ENCODE measurements around the gene SCN4B.
"Not testable (repeated sequence)": the region's sequence is repeated elsewhere in the genome, so short reads cannot be mapped to it uniquely, and the experiment has no call there.

SCN4B gene

DNA sequence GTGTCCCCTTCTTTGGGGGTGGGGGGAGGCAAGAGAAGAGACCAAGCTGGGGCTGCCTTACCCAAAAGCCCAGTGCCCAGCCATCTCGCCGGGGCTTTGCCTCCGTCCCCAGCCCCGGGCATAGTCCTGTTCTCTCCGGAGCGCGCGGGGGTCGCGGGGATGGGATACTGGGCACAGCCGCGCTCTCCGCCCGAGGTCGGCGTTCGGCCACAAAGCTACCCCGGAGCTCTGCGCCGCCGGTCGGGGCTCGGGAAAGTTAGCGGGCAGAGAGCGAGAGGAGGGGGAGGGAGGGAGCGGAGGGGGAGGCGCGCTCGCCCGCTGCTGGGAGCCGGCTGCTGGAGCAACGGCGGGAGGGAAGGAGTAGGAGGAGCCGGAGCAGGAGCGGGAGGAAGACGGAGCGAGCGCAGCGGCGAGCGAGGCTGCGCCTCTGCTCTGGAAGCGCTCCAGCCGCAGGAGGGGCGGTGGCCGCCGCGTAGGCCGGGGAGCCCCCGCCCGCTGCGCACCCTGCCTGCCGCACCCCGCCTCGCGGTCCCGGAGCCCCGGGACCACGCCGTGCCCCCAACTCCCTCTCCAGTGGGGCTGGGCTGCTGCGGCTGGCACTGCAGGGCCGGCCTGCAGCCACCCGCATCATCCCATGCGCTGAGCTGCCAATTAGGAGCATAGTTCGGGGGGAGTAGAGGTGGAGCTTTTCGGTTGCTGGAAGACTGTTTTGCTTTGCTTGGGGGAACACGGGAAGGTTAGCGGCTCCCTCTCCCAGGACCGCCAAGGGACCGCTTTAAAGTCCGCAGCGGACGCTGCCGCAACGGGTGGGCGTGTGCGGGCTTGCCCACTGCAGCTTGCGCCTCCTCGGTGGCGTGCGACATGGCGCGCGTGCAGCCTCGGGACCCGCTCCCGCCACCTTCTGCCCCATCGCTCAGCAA is at the start of gene SCN4B:
SCN4B (minus strand) TSS at position 272 of the 920 bp plus-strand sequence; CDS start at position 122, 150 bp downstream.
- peak; percentile 24 to 34 for DNase-seq

DNA sequence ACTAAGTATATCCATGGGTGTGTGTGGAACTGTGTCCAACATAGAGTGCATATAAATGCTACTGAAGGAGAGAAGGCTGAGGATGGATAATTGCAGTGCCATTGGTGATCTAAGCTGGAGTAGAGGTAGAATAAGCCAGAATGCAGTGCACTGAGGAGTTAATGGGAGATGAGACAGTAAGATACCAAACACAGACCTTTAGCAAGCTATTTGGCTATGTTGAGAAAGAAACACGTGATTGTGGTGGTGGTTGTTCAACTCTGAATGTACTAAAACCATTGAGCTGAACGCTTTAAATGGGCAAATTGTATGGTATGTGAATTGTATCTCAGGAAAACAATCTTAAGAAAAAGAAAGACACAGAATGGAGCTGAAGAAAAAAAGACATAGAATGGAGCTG is 49.3 kb upstream of the SCN4B start:
- DNase-seq: no peak

- peak; percentile 53 to 71 for DNase-seq
Observed at GRCh38 chr11:118200901-118201680, 48.5 kb upstream of the SCN4B start.

- DNase-seq: peak in 1 of 2 experiments; percentile 19
Observed at GRCh38 chr11:118200497-118200896, 47.9 kb upstream of the SCN4B start.

- no peak for DNase-seq
Observed at GRCh38 chr11:118199135-118199534, 46.5 kb upstream of the SCN4B start.

- peak; percentile 89 to 91 for DNase-seq
Observed at GRCh38 chr11:118198370-118198769, 45.7 kb upstream of the SCN4B start.

DNA sequence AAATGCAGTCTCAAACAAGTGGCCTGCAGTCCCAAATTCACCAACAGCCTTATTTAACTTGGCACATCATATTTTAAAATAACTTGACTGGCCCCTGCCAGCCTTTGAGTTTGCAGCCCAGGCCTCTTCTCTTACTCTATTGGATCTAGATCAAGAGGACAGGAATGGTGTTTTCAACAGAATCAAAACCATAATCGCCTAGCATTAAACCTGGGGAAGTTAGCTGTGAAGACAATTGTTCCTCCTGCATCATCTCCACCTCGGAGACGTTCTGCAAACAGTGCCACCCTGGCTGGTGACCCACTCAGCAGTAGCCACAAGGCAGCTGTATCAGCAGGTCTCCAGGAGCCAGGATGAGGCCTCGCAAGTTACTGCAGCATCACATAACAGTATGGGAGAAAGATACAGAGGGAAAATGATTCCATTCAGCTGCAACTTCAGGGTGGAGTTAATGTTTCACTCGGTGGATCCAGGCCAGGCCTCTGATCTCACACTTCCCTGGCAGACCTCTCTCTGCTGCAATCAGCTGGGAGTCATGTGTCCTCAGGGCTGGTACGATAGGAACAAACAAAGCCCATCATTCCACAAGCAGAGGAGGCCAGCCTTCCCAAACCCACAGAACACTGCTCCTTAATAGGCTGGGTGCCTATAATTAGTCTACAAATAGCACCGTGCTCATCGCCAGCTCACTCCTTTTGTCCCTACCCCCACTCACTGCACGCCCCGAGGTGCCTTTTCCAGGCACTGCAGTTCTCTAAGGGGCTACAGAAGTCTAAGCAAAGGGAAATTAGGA is 42.4 kb upstream of the SCN4B start:
- no peak for DNase-seq

- DNase-seq: no peak
Observed at GRCh38 chr11:118193910-118194566, 41.4 kb upstream of the SCN4B start.

DNA sequence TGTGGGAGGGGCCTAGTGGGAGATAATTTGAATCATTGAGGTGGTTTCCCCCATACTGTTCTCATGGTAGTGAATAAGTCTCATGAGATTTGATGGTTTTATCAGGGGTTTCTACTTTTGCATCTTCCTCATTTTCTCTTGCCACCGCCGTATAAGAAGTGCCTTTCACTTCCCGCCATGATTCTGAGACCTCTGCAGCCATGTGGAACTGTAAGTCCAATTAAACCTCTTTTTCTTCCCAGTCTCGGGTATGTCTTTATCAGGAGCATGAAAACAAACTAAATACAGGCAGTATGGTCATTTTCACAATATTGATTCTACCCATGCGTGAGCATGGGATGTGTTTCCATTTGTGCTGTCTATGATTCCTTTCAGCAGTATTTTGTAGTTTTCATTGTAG is 40.2 kb upstream of the SCN4B start:
- not testable (repeated sequence) for DNase-seq

DNA sequence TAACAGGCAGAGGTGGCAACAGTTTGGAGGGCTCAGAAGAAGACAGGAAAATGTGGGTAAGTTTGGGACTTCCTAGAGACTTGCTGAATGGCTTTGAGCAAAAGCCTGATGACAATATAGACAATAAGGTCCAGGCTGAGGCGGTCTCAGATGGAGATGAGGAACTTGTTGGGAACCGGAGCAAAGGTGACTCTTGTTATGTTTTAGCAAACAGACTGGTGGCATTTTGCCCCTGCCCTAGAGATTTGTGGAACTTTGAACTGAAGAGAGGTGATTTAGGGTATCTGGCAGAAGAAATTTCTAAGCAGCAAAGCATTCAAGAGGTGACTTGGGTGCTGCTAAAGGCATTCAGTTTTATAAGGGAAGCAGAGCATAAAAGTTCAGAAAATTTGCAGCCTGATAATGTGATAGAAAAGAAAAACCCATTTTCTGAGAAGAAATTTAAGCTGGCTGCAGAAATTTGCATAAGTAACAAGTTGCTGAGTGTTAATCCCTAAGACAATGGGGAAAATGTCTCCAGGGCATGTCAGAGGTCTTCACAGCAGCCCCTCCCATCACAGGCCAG is 38.4 kb upstream of the SCN4B start:
- not testable (repeated sequence) for DNase-seq

GRCh38 chr11:118186346-118187107 is 33.9 kb upstream of the SCN4B start:
- no peak for DNase-seq

DNA sequence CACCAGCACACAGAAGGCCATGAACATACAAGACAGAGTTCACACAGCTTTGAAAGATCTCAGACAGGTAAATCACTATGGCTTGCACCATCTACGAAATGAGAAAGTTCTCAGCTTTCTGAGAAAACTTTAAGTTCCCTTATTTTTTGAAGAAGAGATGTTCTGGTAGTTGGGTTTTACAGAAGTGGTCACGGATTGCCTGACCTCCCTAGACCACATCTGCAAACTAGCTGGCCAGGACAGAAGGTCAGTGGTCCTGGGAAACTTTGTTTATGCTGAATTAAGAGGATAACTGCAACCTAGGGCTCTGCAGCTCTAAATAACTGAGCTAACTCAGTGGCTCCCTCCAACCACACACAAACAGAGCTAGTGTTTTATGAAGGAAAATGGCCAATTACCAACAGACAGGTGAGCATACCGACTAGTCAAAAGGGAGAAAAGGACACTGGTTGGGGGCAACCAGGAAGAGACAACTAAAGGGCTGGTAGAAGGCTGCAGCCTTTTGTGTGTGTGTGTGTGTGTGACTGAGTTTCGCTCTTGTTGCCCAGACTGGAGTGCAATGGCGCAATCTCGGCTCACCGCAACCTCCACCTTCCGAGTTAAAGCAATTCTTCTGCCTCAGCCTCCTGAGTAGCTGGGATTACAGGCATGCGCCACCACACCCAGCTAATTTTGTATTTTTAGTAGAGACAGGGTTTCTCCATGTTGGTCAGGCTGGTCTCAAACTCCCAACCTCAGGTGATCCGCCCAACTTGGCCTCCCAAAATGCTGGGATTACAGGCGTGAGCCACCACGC is 32.4 kb upstream of the SCN4B start:
- DNase-seq: no peak

- not testable (repeated sequence) for DNase-seq
Observed at GRCh38 chr11:118183691-118184090, 31.1 kb upstream of the SCN4B start.

DNA sequence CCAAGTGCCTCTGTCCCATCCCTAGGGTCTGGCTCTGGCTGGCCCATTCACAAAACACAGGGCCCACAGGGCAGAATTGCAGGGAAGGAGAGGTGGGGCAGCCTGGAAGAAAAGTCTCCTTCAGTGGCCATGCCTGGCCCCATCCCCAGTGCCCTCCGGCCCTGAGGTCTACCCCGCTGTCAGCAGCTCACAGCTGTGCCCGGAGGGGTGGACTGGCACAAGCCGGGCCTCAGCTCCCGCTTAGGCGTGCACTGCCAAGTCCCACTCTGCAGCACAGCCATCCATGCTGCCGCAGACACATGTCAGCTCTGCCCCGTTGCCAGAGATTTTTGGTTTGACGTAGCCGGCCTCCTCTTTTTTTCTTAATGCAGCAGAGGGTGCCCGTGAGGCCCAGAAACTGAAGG is 27.7 kb upstream of the SCN4B start:
- DNase-seq: no peak

DNA sequence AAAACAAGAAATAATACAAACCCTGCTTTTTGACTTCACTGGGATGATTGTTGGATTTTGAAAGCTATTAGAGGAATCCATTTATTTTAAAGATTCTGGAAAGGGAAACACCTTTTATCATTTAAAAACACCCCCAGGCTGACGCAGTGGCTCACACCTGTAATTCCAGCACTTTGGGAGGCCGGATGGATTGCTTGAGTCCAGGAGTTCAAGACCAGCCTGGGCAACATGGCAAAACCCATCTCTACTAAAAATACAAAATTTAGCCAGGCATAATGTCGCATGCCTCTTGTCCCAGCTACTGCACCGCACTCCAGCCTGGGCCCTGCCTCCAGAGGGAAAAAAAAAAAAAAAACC is 24.1 kb upstream of the SCN4B start:
- DNase-seq: no peak

GRCh38 chr11:118175993-118176777 is 23.6 kb upstream of the SCN4B start, which contains the start of gene SCN2B:
TSS of gene SCN2B (minus strand) at chr11:118176639. CDS start at chr11:118176431, 208 bp downstream.
- no peak for DNase-seq

DNA sequence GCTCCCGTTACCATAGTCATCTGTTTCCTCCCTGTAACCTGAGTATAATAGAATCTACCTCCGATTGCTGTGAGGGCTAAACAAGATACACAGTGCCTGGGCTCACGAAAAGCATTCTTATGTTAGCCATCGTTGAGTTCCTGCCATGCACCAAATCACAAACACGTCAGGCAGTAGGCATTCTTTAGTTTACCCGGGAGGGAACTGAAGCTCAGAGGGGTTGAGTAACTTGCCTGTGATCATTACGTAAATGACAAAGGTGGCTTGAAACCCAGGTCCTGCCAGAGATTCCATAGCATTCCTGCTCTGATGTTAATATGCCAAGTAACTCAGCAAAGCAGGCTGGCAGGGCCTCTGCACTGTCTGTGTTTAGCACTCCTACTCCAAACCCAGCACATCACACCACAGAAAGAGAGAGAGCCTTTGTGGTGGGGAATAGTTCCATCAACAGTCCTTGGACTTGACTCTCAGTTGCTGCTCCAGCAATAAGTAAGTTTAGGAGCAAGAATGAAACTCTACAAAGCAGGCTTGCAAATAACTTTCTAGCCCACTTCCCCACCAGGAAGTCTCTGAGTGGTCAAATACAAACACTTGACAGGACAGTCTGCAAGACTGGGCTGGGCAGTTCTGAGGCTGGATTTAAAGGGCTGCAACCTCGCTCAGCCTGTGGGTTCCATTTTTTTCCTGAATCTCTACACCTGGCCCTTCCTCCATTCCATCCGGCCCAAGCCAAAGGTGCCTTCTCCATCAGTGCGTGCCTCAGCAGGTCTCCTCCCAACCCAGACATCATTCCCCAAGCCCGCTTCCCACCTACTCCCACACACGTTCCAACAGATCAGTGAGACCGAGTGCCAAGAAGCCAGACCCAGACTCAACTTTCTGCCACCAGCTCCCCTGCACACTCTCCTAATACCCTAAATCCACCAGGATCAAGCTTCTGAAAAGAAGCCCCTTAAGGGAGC is 22.7 kb upstream of the SCN4B start:
- DNase-seq: no peak

- DNase-seq: no peak
Observed at GRCh38 chr11:118174006-118174567, 21.5 kb upstream of the SCN4B start.

Data from activated CD4-positive, alpha-beta T cell treated with anti-CD3 and anti-CD28 coated beads, Interleukin-2, amount 50 U/mL, for 48 hours (primary cell).